GM21390 (cell line): Measurements from ENCODE around the gene RETSAT.
"Not testable (repeated sequence)": the region's sequence is repeated elsewhere in the genome, so short reads cannot be mapped to it uniquely, and the experiment has no call there.

ENCODE experiments used
- ATAC-seq: cut with Tn5 transposase; IDR thresholded peaks from one replicate; pipeline ENCODE4 v1.9.1; 2021; ENCODE audit not compliant: unreplicated experiment

Gene RETSAT

DNA sequence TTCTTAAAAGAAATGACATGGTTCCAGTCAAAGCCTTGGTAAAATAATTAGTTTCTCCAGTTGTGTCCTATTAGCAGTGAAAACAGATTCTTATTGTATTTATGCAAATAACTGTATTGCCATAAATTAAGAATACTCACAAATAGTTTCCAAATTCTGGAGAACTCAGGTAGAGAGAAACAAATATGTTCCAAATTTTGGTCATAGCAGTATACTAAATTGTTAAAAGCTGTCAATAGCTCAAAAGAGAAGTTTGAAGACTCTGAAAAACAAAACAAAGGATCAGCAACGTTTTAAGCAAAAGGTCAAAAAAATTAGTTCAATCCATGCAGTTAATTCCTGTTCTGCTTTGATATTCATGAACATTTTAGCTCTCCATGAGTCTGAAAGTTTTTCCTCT is 25.7 kb upstream of the RETSAT start:
- no peak for ATAC-seq

DNA sequence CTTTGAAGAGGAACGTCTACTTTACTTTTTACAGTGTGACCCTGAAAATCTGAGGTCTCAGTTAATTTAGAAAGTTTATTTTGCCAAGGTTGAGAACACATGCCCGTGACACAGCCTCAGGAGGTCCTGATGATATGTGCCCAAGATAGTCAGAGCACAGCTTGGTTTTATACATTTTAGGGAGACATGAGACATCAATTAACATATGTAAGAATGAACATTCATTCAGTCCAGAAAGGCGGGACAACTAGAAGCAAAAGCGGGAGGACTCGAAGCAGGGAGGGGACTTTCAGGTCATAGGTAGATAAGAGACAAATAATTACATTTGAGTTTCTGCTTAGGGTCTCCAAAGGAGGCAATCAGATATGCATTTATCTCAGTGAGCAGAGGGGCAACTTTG is 23.9 kb upstream of the RETSAT start:
- ATAC-seq: no peak

DNA sequence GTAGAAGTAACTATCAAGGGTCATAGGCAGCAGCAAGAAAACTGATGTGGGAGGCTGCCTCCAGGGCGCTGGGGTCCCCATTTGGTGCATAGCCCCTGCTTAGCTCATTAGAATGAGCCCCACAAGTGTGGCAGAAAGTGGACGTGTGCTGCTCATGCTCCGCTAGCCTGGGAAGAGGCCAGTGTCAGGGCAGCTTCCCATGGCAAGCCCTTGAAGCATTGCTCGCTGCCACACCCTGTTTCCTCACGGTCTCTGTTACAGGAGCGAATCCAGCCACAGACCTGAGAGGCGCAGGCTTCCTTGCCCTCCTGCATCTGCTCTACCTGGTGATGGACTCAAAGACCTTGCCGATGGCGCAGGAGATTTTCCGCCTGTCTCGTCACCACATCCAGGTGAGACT is 22.8 kb upstream of the RETSAT start:
- ATAC-seq: no peak

DNA sequence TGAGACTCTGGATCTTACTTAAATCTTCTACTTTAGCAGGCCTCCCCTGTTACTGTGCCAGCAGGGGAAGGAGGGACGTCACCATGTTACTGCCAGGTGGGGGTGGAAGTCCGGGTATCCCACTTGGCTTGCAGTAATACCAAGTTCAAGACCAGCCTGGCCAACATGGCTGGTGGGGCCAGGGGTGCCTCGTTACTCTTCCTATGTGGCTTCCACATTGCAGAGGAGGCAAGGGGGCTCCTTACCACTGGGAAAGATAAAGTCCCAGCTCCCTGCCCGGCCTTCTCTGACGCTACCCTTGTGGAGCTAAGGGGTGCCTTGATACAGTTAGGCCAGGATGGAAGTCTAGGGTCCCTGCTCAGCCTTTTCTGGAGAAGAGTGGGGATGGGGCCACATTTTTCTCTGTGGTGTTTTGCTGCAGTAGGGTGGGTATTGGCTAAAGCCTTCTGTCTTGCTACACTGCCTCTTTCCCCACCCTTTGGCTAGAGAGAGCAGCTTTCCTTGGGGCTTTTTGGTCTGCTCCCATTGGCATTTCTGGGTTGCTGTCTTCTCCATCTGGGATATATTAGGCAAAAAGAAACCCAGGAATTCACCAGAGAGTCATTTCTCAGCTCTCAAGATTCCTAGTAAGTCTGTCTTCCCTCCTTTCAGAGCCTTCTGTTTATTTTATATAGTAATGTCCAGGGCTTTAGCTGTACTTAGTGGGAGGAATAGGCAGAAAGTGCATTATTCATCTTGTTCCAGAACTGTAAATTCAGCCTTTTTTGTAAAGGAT is 22.1 kb upstream of the RETSAT start:
- ATAC-seq: no peak

DNA sequence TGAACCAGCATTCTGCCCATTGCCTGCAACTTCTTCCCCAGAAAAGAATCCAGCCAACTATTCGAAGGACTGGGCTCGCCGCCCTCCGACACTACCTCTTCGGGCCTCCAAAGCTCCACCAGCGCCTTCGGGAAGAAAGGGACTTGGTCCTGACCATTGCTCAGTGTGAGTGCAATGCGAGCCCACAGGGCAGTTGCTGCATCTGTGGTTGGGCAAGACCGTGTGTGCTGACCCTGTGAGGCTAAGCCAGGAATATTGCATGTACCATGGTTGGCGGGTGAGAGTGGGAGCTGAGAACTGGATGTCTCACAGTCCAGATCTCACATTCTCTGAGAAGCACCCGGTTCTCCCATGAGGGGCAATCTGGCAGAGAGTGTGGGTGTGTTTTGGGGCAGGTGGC is 16.7 kb upstream of the RETSAT start:
- no peak for ATAC-seq

DNA sequence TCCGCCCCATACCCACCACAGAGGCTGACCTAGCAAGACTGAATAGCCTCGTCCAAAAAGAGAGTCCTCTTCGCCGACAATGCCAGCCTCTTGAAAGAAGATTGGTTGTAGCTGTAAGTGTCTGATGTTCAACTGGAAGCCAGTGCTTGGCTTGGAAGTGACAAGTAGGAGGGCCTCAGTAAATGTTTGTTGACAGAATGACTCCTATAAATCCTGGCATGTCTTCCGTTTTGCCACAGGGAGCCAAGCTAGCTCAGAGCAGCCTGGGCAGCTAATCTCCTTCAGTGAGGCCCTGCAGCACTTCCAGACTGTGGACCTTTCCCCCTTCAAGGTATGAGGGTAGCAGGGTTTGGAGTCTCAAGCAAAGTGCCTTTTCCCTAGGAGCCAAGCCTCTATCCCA is 15.2 kb upstream of the RETSAT start:
- ATAC-seq: no peak

DNA sequence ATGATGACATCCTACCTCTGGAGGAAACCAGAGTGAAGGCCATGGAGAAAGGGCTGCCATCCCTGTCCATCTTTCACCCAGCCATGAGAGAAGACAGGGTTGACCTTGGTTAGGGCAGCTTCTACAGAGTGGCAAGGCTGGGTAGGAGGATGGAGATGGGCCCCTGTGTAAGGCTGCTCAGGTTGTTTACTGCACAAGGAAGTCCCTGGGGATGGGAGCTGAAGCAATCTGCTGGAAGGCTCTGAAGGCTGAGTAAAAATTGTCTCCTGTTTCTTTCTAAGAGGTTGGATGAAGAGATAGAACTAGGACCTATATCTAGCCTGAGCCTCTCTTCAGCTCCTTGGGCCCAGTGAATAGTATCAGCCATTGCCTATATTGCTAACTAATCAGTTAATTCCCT is 14.6 kb upstream of the RETSAT start:
- no peak for ATAC-seq

DNA sequence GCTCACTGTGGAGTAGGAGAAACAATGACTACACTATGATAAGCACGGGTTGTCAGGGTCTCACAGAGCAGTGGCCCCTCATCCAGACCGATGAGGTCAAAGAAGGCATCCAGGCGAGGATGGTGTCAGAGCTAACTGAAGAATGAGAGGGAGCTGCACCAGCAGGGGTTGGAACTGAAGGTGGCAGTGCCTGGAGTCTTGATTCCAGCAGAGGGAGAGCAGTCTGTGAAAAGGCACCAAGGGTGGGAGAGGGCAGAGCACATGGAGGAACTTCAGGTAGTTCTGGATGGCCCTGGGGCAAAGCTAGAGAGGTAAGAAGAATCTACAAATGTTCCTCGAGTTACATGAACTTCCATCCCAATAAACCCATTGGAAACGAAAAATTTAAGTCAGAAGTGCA is 12.9 kb upstream of the RETSAT start:
- no peak for ATAC-seq

DNA sequence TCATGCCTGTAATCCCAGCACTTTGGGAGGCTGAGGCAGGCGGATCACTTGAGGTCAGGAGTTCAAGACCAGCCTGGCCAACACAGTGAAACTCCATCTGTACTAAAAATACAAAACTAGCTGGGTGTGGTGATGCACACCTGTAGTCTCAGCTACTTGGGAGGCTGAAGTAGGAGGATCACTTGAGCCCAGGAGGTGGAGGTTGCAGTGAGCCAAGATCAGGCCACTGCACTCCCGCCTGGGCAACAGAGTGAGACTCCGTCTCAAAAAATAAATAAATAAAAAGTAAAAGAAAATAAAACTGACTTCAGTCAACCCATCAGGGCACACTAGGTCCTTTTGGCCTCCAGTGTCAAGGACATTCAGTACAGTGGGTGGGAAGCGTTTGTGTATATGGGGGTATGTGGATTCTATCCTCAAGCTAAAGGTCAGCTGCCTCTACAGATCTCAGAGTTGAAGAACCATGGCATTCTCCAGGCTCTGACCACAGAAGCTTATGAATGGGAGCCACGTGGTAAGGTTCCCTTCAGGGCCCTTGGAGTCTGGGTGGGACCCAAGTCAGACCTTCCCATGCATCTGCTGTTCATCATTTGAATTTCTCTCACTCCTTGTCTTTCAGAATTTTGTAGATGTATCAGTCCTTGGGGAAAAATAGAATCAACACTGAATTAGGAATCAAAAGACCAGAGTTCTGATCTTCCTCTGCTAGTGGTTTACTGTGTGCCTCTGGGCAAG is 8.5 kb upstream of the RETSAT start:
- ATAC-seq: not testable (repeated sequence)

DNA sequence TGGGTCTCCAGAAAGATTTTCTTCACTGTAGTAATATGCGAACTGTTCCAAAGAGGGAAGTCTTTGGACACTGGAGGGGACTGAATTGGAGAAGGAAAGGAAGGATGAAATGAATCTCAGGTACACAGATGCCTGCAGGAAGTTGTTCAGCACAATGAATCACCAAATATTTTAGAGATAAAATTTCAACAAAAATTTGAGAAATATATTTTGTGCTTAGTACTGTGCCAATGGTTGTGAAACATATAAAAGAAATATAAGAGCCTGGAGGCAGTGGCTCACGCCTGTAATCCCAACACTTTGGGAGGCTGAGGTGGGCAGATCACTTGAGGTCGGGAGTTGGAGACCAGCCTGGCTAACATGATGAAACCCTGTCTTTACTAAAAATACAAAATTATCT is 3.4 kb upstream of the RETSAT start:
- no peak for ATAC-seq

DNA sequence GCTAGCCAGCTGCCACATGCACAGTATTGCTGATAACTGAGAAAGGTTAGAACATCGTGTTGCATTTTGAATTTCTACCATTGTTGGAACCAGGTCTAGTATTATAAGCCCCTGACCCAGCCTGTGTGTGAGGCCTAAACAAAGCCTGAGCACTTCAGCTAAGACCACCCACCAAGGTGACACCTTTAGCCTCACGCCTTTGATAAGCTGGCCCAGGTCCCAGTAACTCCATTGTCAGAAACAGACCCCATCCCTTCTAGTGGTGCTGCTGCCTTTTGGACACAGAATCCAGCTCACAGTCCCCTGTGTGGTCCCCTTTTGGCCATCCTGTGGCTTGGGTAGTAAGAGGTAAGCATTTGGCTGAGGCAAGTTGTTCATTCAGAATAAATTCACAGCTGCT is 1.9 kb upstream of the RETSAT start:
- no peak for ATAC-seq

DNA sequence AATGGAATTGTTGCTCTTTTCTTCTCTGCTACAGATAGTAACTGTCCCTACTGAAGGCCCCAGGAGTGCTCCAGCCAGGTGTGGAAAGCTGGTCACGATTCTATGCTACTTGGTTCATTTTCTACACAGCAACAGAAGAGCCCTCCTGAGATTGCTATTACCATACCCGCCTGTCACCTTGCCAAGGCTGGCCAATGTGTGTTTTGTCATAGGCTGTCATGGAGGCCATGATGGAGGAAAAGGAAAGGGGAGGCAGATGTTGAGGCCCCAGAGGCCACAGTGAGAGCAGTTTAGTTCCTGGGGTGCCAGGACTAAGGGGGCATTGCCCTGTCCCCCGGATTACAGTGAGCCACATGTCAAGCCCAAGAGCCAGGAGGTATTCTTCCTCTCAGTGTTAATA is 1.2 kb upstream of the RETSAT start:
- no peak for ATAC-seq

DNA sequence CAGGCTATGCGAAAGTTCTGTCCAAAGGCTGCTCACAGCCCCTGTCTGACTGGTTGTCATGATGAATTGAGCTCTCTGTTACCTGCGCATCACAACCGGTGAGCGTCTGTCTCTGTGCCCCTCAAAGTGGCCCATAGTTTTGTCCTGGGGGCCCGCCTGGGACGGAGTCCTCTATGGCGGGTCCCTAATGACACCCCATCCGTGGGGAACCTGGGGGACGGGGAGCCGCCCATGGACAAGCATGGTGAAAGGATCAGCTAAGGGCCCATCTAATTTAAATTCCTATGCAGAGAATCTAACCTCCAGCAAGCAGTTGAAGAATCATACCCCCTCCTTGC is 714 bp upstream of the RETSAT start:
- ATAC-seq: peak; percentile 5

DNA sequence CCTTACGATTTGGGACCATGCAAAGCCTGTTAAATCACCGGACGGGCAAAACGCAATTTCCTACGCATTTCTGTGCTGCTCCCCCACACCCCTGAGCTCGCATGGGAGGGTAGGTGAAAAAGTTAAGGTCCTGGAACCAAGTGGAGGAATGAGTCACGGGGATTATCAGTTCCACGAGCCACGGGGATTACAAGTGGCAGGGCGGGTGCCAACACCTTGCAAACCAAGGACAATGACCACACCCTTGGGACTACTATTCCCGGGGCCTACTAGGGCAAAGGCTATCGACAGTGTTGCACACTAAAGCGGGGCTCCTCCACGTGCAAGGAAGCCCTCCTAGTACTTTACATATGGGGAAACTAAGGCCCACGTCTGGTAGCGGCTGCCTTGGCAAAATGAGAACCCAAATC is 447 bp downstream of the RETSAT start:
- peak; percentile 7 for ATAC-seq

DNA sequence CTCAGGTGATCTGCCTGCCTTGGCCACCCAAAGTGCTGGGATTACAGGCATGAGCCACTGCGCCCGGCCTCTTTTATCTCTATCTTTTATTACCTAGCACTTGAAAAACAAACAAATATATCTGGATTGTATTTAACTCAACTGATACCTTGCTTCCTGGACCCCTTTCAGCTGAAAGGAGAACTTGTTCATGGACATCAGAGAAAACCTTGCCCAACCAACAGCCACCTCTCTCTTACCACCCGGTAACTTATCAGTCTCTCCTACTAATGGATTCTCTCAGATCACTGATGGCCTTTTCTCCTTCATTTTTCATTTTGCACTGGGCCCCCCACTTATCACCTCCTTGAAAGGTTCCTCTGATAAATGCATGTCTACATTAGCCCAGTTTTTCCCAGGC is 6.7 kb downstream of the RETSAT start:
- no peak for ATAC-seq

DNA sequence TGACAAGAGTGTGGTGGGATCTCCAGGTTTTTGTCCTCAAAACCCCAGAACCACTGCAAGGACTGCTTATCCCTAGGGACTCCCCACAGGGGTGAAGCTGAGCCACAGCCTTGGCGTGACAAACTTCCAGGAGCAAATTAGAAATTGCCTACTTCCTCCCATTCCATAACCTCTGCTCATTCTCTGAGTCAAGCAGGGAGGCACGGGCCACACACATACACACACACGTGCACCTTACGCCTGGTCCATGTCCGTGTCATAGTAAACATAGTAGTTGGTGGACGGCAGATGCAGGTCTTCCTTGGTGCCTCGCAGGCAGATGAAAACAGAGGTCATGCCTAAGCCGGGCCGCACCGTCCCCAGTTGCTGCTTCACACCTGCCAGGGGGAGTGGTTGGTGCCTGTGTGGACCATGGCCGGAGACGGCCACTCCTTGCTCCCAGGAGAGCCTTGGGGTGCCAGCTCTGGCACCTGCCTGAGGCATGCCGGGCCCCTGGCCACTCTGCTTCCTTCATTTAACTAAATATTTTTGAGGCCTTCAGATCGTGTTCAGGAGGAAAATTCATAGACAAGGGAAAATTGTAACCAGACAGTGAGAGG is 9.9 kb downstream of the RETSAT start:
- no peak for ATAC-seq

DNA sequence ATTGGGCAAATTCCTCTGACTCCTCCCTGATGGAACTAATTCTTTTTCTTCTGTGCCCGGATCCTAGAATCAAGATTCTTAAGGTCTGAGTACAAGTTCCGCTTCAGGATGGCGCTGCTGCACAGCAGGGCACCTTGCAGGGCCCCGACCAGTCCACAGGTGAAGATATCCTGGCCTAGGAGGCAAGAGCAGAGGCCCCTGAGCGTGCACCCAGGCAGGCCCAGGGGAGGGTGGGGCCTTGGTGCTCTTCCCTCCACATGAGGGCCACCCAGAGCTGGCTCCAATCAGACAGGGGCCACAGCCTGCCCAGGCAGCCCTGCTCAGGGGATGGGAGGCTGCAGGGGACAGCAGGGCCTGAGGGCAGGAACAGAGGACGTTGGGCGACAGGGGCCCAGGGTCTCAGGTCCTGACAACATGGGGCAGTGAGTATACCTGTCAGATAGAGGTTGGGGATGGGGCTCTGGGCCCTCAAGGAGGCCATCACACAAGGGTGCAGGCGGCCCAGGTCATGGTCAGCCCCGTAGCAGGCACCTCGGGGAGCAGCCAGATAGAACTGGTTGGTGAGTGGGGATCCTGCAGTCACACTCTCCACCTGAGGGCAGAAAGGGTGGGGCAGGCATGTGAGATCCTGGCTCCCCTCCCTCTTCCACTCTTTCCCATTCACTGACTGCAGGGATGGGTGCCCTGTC is 11.0 kb downstream of the RETSAT start:
- not testable (repeated sequence) for ATAC-seq

DNA sequence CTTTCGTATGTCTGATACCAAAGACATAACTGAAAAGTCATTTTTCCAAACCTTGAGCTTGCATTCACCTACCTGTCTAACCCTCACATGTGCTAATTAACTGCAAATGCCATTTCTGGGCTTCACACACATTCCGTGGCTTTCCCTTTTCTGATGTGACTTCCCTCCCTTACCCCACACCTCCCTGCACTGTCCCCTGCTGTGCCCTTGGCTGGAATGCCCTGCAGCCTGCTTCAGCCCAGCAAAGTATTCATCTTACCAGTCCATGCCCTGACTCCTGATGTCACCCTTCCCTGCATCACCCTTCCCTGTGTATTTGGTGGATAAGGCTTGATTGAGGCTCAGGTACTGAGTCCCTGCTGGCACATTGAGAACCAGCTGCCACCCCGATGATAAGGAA is 12.2 kb downstream of the RETSAT start:
- ATAC-seq: no peak

DNA sequence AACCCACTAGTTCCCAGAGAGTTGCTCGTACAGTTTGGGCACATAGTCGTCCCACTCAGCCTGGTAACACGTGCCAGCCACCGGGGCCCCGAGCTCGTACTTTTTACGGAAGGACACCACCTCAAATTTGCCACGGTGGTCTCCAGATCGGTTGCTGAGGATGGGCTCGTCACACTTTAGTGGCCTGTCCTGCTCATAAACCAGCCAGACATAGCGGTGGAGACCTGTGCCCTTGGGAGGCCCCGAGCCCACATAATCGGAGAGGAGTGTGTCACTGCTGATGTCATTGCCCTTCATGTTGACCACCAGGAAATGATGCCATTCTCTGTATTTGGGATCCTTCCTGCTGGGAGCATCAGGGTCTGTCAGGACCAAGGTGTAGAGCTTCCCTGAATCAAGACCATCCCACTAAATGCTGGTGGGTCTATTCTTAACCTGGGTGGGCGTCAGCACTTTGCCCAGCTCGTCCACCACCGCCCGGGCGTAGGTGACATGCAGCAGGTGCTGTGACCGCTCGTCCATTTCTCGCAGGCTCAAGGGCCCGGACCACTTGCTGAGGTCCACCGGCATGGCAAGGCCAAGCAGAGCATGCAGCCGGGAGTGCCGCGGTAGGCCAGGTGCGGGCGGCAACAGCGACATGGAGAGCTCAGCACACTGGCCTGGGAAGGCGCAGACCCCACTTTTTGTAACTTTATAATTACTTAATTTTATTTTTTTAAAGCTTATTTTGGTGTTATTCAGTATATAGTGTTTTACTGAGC is 12.9 kb downstream of the RETSAT start:
- no peak for ATAC-seq

DNA sequence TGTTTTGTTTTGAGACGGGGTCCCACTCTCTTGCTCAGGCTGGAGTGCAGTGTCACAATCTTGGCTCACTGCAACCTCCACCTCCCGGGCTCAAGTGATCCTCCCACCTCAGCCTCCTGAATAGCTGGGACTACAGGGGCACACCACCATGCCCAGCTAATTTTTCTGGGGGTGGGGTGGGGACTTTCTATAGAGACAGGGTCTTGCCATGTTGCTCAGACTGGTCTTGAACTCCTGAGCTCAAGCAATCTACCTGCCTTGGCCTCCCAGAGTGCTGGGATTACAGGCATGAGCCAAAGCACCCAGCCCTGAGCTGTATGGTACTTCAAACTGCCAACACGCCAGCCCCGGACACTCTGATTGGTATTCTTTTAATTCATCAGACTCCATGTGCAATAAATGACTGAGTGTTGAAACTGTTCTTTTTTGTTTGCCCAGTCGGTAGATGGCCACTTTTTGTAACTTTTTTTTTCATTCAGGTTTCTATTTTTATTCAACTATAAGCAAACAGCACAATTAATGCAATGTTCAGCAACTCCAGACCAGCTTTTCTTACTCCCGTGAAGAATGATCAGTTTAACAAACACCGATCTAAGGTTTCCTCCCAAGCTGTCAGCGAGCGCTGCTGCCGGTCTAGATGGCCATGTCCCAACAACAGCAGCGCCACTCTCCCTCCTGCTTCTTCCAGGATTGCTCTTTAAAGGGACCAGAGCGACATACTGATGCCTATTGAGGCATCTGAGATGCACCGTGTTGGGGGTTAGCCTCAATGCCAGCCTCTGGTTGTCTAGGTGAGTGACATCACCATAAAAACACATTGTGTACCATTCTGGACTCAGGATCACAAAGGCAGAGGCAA is 14.1 kb downstream of the RETSAT start:
- no peak for ATAC-seq
